Mammary epithelial cell (primary cell): ENCODE data around the gene DNMT1.

Experiments
- EZH2 ChIP-seq: IDR thresholded peaks from 2 replicates; pipeline ENCODE4 v1.6.1; 2012; ENCODE audit warnings: low read length, inconsistent platforms, borderline replicate concordance
- TF ChIP-seq, protein P1 (sequence below), 2 donors: IDR thresholded peaks in 1 of 2; conservative IDR thresholded peaks in 1 of 2; 2 replicates each; pipeline ENCODE4 v1.5.1; 2011 to 2012; ENCODE audit warnings: inconsistent platforms in 2 of 2, low read length in 2 of 2, mild to moderate bottlenecking in 2 of 2, control low read depth in 1 of 2, low read depth in 1 of 2; ENCODE audit not compliant: insufficient read depth in 1 of 2; ENCODE audit errors: extremely low read depth in 1 of 2

DNA sequence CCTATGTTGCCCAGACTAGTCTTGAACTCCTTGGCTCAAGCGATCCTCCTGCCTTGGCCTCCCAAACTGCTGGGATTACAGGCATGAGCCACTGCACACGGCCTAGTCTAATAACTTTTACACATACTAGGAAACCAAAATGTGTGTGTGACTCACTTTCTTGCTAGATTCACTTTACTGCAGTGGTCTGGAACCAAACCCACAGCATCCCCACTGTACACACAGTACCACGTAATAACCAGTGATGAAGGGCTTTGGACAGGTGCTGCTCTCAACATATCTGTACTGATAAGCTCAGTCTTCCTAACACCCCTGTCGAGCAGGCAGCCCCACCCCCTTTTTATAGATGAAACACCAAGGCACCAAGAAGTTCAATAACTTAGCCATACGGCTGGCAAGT lies 5.1 kb downstream of the DNMT1 start:
- TF ChIP-seq, protein P1, sequence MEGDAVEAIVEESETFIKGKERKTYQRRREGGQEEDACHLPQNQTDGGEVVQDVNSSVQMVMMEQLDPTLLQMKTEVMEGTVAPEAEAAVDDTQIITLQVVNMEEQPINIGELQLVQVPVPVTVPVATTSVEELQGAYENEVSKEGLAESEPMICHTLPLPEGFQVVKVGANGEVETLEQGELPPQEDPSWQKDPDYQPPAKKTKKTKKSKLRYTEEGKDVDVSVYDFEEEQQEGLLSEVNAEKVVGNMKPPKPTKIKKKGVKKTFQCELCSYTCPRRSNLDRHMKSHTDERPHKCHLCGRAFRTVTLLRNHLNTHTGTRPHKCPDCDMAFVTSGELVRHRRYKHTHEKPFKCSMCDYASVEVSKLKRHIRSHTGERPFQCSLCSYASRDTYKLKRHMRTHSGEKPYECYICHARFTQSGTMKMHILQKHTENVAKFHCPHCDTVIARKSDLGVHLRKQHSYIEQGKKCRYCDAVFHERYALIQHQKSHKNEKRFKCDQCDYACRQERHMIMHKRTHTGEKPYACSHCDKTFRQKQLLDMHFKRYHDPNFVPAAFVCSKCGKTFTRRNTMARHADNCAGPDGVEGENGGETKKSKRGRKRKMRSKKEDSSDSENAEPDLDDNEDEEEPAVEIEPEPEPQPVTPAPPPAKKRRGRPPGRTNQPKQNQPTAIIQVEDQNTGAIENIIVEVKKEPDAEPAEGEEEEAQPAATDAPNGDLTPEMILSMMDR (conservative IDR thresholded peaks at IDR 0.05 in 1 of 2, IDR thresholded peaks at IDR 0.05 in 1 of 2; ENCODE audit: extremely low read depth in 1 of 2, insufficient read depth in 1 of 2, low read depth in 1 of 2, low read length in 2 of 2), result no peak
- no peak for TF ChIP-seq EZH2
